Activated CD8-positive, alpha-beta T cell treated with anti-CD3 and anti-CD28 coated beads for 36 hours (primary cell): ENCODE measurements around the gene CEACAM21. TPM values are rescaled to one million over a fixed set of nuclear protein-coding genes. Genes with fewer than 3 reads are reported as not detected.
A peak's percentile ranks its signal among the peaks of the same experiment; 100 is the strongest.

ENCODE experiments used
- ATAC-seq: fragments of 200-7000 bp; cut with Tn5 transposase; one replicate; pipeline ENCODE4 v1.10.0; 2021; ENCODE audit warnings: mild to moderate bottlenecking, moderate library complexity
- CTCF ChIA-PET: fragments of 350-600 bp; sonication (Branson Sonifier 250); formaldehyde crosslinking; loops from one replicate; lab custom pipeline; 2021; ENCODE audit warnings: antibody characterized with exemption; lab: Charles Lee
- POLR2A ChIA-PET: fragments of 350-600 bp; sonication (Branson Sonifier 250); formaldehyde crosslinking; loops from one replicate; lab custom pipeline; 2021; ENCODE audit warnings: antibody characterized with exemption; lab: Charles Lee
- DNase-seq: peaks from one replicate; pipeline ENCODE4 v3.0.0-alpha.2; 2020
- H3K27ac Mint-ChIP-seq: one replicate; pipeline ENCODE4 v1.8.0; 2021; ENCODE audit warnings: mild to moderate bottlenecking, mixed read lengths
- H3K27me3 Mint-ChIP-seq: one replicate; pipeline ENCODE4 v1.8.0; 2021; ENCODE audit warnings: mixed read lengths
- H3K36me3 Mint-ChIP-seq: one replicate; pipeline ENCODE4 v1.8.0; 2021; ENCODE audit warnings: low read depth, mixed read lengths
- H3K4me1 Mint-ChIP-seq: one replicate; pipeline ENCODE4 v1.8.0; 2021; ENCODE audit warnings: low read depth, mixed read lengths
- H3K4me3 Mint-ChIP-seq: one replicate; pipeline ENCODE4 v1.8.0; 2021; ENCODE audit warnings: mild to moderate bottlenecking, moderate library complexity, mixed read lengths
- H3K9me3 Mint-ChIP-seq: one replicate; pipeline ENCODE4 v1.8.0; 2021; ENCODE audit warnings: mixed read lengths
- intact Hi-C: fragments of 100-400 bp; cut with micrococcal nuclease; formaldehyde crosslinking; loops from one replicate; pipeline ENCODE4 v1.10.0; 2022
- total RNA-seq, 2 experiments: library from RNA; stranded (reverse); gene quantifications; one replicate each; pipeline ENCODE4 v1.2.3, GENCODE V29; 2021
- TF ChIP-seq, protein P1 (sequence below): fragments of 200-600 bp; IDR thresholded peaks from one replicate; pipeline ENCODE4 v1.8.0; 2022; ENCODE audit warnings: antibody characterized with exemption, mild to moderate bottlenecking

The CEACAM21 gene
- total RNA-seq, 2 experiments from 2014 or later: 17.7 to 19.8 TPM

GRCh38 chr19:41551212-41551610, 24.8 kb upstream of the CEACAM21 start:
- ATAC-seq: no peak
- peak overlapping the region; percentile 96 for H3K27ac Mint-ChIP-seq
- peaks cover 2% of the 10 kb centered on the region for H3K9me3 Mint-ChIP-seq
- ChIA-PET POLR2A (interaction anchor here (1.1 to 2.0 kb wide), 3 partner anchors 10 to 19 kb away, joined by 4 to 7 read pairs (median 5); no protein-coding TSS in a partner anchor), CTCF (interaction anchor here (0.7 to 2.6 kb wide), 3 partner anchors 10 to 103 kb away, joined by 3 to 8 read pairs (median 7); no protein-coding TSS in a partner anchor)
- no peak for DNase-seq
- intact Hi-C loops: no loop called here
- peak overlapping the region; percentile 87 for H3K4me3 Mint-ChIP-seq
- peaks cover 54% of the 10 kb centered on the region for H3K36me3 Mint-ChIP-seq
- no peaks in the 10 kb centered on the region for H3K27me3 Mint-ChIP-seq
- TF ChIP-seq, protein P1, sequence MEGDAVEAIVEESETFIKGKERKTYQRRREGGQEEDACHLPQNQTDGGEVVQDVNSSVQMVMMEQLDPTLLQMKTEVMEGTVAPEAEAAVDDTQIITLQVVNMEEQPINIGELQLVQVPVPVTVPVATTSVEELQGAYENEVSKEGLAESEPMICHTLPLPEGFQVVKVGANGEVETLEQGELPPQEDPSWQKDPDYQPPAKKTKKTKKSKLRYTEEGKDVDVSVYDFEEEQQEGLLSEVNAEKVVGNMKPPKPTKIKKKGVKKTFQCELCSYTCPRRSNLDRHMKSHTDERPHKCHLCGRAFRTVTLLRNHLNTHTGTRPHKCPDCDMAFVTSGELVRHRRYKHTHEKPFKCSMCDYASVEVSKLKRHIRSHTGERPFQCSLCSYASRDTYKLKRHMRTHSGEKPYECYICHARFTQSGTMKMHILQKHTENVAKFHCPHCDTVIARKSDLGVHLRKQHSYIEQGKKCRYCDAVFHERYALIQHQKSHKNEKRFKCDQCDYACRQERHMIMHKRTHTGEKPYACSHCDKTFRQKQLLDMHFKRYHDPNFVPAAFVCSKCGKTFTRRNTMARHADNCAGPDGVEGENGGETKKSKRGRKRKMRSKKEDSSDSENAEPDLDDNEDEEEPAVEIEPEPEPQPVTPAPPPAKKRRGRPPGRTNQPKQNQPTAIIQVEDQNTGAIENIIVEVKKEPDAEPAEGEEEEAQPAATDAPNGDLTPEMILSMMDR: no peak
- H3K4me1 Mint-ChIP-seq: peaks cover 44% of the 10 kb centered on the region

DNA sequence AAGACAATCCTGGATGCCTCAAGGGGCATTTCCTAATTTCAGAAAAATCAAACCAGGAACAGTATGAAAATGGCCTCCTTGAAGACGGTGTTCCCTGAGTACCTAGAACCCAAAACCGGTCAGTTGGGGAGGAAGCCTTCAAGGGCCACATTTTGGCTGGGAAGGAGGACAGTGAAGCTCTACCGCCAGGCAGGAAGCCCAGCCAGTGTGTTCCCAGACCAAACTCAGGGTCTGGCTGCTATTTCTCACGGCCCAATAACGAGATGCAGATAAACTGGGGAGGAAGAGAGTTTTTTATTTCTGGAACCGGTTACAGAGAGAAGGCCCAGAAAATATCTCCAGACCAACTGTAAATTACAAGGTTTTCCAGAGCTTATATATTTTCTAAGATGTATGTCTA, 24.3 kb upstream of the CEACAM21 start:
- Mint-ChIP-seq H3K27me3 (no peaks in the 10 kb centered on the region), H3K4me1 (peaks cover 42% of the 10 kb centered on the region), H3K9me3 (peaks cover 2% of the 10 kb centered on the region), H3K36me3 (peaks cover 58% of the 10 kb centered on the region), H3K4me3 (peak overlapping the region; percentile 87), H3K27ac (peak overlapping the region; percentile 96)
- intact Hi-C loops: no loop called here
- CTCF ChIA-PET: interaction anchor here (0.7 to 2.6 kb wide), 3 partner anchors 9 to 103 kb away, joined by 3 to 8 read pairs (median 7); no protein-coding TSS in a partner anchor
- ATAC-seq (no peak), DNase-seq (no peak)
- POLR2A ChIA-PET: interaction anchor here (1.1 to 2.0 kb wide), 4 partner anchors 9 to 20 kb away, joined by 3 to 7 read pairs (median 4); no protein-coding TSS in a partner anchor
- TF ChIP-seq, protein P1: no peak

DNA sequence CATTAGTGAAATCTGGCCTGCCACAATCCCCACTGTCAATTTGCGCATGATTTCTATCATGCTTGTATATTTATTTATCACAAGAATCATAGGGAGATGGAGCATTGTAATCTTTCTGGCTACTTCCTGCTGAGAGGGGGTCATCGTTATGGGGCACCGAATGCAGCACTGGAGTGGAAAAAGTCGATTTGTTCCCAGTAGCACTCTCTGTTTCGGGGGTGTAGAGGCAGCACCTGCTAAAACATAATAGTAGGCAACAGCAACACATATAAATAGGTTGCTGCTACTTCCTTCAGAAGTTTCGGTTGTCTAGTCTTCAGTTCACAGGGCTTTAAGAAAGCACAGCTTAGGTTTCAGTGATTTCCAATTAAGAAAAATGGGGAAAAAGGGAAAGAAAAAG, 23.4 kb upstream of the CEACAM21 start:
- DNase-seq (peak; percentile 44), ATAC-seq (peak; percentile 34)
- H3K4me3 Mint-ChIP-seq: peak overlapping the region; percentile 87
- H3K9me3 Mint-ChIP-seq: peaks cover 2% of the 10 kb centered on the region
- POLR2A ChIA-PET: interaction anchor here (1.1 to 2.9 kb wide), 6 partner anchors 9 to 21 kb away, joined by 3 to 13 read pairs (median 4); no protein-coding TSS in a partner anchor
- CTCF ChIA-PET: interaction anchor here (1.3 to 2.6 kb wide), 3 partner anchors 11 to 104 kb away, joined by 4 to 8 read pairs (median 6); no protein-coding TSS in a partner anchor
- intact Hi-C loops: no loop called here
- H3K27me3 Mint-ChIP-seq: no peaks in the 10 kb centered on the region
- peak overlapping the region; percentile 96 for H3K27ac Mint-ChIP-seq
- TF ChIP-seq, protein P1: no peak
- peaks cover 62% of the 10 kb centered on the region for H3K36me3 Mint-ChIP-seq
- peaks cover 45% of the 10 kb centered on the region for H3K4me1 Mint-ChIP-seq

GRCh38 chr19:41553804-41554203, 22.2 kb upstream of the CEACAM21 start:
- CTCF ChIA-PET: interaction anchor here (1.3 to 2.6 kb wide), 6 partner anchors 10 to 113 kb away, joined by 3 to 8 read pairs (median 4); no protein-coding TSS in a partner anchor
- H3K4me3 Mint-ChIP-seq: peak overlapping the region; percentile 87
- TF ChIP-seq, protein P1: no peak

GRCh38 chr19:41554907-41555306, 21.1 kb upstream of the CEACAM21 start:
- Mint-ChIP-seq H3K4me1 (peaks cover 46% of the 10 kb centered on the region), H3K27me3 (no peaks in the 10 kb centered on the region), H3K9me3 (peaks cover 2% of the 10 kb centered on the region), H3K36me3 (peaks cover 64% of the 10 kb centered on the region), H3K27ac (peak overlapping the region; percentile 81), H3K4me3 (peak overlapping the region; percentile 52)
- TF ChIP-seq, protein P1: no peak
- DNase-seq: no peak
- POLR2A ChIA-PET: interaction anchor here (0.6 to 2.9 kb wide), 4 partner anchors 8 to 777 kb away, joined by 3 to 13 read pairs (median 4); no protein-coding TSS in a partner anchor
- ATAC-seq: peak; percentile 39
- CTCF ChIA-PET: interaction anchor here (1.0 to 1.6 kb wide), 5 partner anchors 9 to 24 kb away, joined by 3 to 9 read pairs (median 5); no protein-coding TSS in a partner anchor
- intact Hi-C loops: no loop called here

More at GRCh38 chr19:41553804-41554203, 22.2 kb upstream of the CEACAM21 start:
- Mint-ChIP-seq H3K27me3 (no peaks in the 10 kb centered on the region), H3K4me1 (peaks cover 43% of the 10 kb centered on the region), H3K27ac (peak overlapping the region; percentile 80), H3K9me3 (peaks cover 2% of the 10 kb centered on the region), H3K36me3 (peaks cover 62% of the 10 kb centered on the region)
- DNase-seq (no peak), ATAC-seq (no peak)
- POLR2A ChIA-PET: interaction anchor here (1.1 to 2.9 kb wide), 4 partner anchors 10 to 23 kb away, joined by 3 to 13 read pairs (median 4); no protein-coding TSS in a partner anchor
- intact Hi-C loops: no loop called here
